Measurements from ENCODE around the gene EDC4. TPM values are rescaled to one million over a fixed set of nuclear protein-coding genes. Genes with fewer than 3 reads are reported as not detected.
A peak's percentile ranks its signal among the peaks of the same experiment; 100 is the strongest.

Gene EDC4
- total RNA-seq, 4 donors from 2014 or later: 36.7 to 62.4 (median 55.6) TPM

- 0% methylated on average over 13 to 61 of the region's 83 CpGs for WGBS, 2 donors
These were observed 30.9 kb upstream of the EDC4 start, which contains the start of gene THAP11 for GRCh38 chr16:67841816-67842508. Gene THAP11 (plus strand): TSS chr16:67842320. CDS start chr16:67842555, 235 bp downstream.

GRCh38 chr16:67842509-67843342 is 30.1 kb upstream of the EDC4 start:
- H3K27me3 ChIP-seq: no peaks in the 10 kb centered on the region
- peak overlapping the region; percentile 51 to 100 (median 72) for H3K4me3 ChIP-seq
- TF ChIP-seq EP300 (IDR thresholded peaks at IDR 0.05) (no peak), CTCF (IDR thresholded peaks at IDR 0.05) (no peak), POLR2A (IDR thresholded peaks at IDR 0.05) (no peak)
- no peaks in the 10 kb centered on the region for H3K36me3 ChIP-seq
- peaks cover 0 to 45% (median 40%) of the 10 kb centered on the region in 4 donors for H3K4me1 ChIP-seq
- WGBS, 2 donors: 0% methylated on average over 1 to 47 of the region's 67 CpGs
- H3K9me3 ChIP-seq: no peaks in the 10 kb centered on the region
- no peak for DNase-seq (ENCODE audit: low spot score in 2 of 2)
- H3K27ac ChIP-seq: peak overlapping the region; percentile 97 to 100 (median 99)

More at GRCh38 chr16:67841816-67842508, 30.9 kb upstream of the EDC4 start, which contains the start of gene THAP11:
- TF ChIP-seq CTCF (IDR thresholded peaks at IDR 0.05) (peak; percentile 88 to 97 (median 93)), POLR2A (IDR thresholded peaks at IDR 0.05) (peak; percentile 33 to 71), EP300 (IDR thresholded peaks at IDR 0.05) (peak; percentile 61 to 63)
- peak; percentile 86 to 95 for DNase-seq (ENCODE audit: low spot score in 2 of 2)
- Histone ChIP-seq H3K9me3 (no peaks in the 10 kb centered on the region), H3K27me3 (no peaks in the 10 kb centered on the region), H3K4me1 (peaks cover 0 to 41% (median 36%) of the 10 kb centered on the region in 4 donors), H3K27ac (peak within 1 kb of the TSS; percentile 97 to 100 (median 99)), H3K4me3 (peak within 1 kb of the TSS; percentile 51 to 100 (median 72)), H3K36me3 (no peaks in the 10 kb centered on the region)

- Histone ChIP-seq H3K27ac (peak overlapping the region in 3 of 4 donors; percentile 99 to 100 (median 99)), H3K4me1 (peaks cover 0 to 52% (median 46%) of the 10 kb centered on the region in 4 donors), H3K4me3 (peak overlapping the region; percentile 51 to 100 (median 72)), H3K9me3 (no peaks in the 10 kb centered on the region), H3K36me3 (no peaks in the 10 kb centered on the region), H3K27me3 (no peaks in the 10 kb centered on the region)
- no peak for DNase-seq (ENCODE audit: low spot score in 2 of 2)
- WGBS, 2 donors: 6% methylated on average over 11 of the region's 11 CpGs
- TF ChIP-seq CTCF (IDR thresholded peaks at IDR 0.05): no peak
- TF ChIP-seq EP300 (IDR thresholded peaks at IDR 0.05): no peak
- TF ChIP-seq POLR2A (IDR thresholded peaks at IDR 0.05): no peak
These were observed 29.5 kb upstream of the EDC4 start for GRCh38 chr16:67843343-67843765.

- Histone ChIP-seq H3K4me1 (peaks cover 0 to 63% (median 50%) of the 10 kb centered on the region in 4 donors), H3K36me3 (no peaks in the 10 kb centered on the region), H3K27me3 (no peaks in the 10 kb centered on the region), H3K9me3 (no peaks in the 10 kb centered on the region), H3K4me3 (no peak overlapping the region), H3K27ac (peak overlapping the region in 2 of 4 donors; percentile 95 to 99)
- 72 to 83% methylated on average over 4 of the region's 4 CpGs for WGBS, 2 donors
- no peak for DNase-seq (ENCODE audit: low spot score in 2 of 2)
- TF ChIP-seq CTCF (IDR thresholded peaks at IDR 0.05) (no peak), EP300 (IDR thresholded peaks at IDR 0.05) (no peak)
These were observed 28.4 kb upstream of the EDC4 start for GRCh38 chr16:67844497-67844896.

All from tibial nerve (tissue), 4 donors.